Measurements from ENCODE around the gene CABLES1. TPM values are rescaled to one million over a fixed set of nuclear protein-coding genes. Genes with fewer than 3 reads are reported as not detected.

CABLES1 gene
- total and polyA plus RNA-seq, 2 donors from 2014 or later, result 7.6 to 40.5 TPM

GRCh38 chr18:23146861-23147469 lies 11.7 kb downstream of the CABLES1 start:
- Histone ChIP-seq H3K36me3 (ENCODE audit: control insufficient read depth in 2 of 3, insufficient read depth in 3 of 3, low read length in 3 of 3) (no peaks in the 10 kb centered on the region), H3K4me1 (ENCODE audit: control insufficient read depth in 2 of 3, insufficient read depth in 2 of 3, low read depth in 1 of 3, low read length in 3 of 3) (peaks cover 14 to 24% (median 19%) of the 10 kb centered on the region in 3 donors), H3K9me3 (ENCODE audit: control insufficient read depth in 2 of 3, insufficient read depth in 1 of 3, low read length in 3 of 3) (no peaks in the 10 kb centered on the region), H3K9ac (ENCODE audit: low read length in 3 of 3) (no peak overlapping the region), H3K27ac (ENCODE audit: low read depth in 2 of 2, low read length in 2 of 2) (peak overlapping the region; percentile 17 to 24), H3K27me3 (ENCODE audit: control insufficient read depth, insufficient read depth, low read length) (no peaks in the 10 kb centered on the region), H3K4me3 (ENCODE audit: low read length in 3 of 3) (no peak overlapping the region)
- intact Hi-C loops (cut with DNase I), result no loop called here
- DNase-seq, result no peak
- TF ChIP-seq, protein P1, sequence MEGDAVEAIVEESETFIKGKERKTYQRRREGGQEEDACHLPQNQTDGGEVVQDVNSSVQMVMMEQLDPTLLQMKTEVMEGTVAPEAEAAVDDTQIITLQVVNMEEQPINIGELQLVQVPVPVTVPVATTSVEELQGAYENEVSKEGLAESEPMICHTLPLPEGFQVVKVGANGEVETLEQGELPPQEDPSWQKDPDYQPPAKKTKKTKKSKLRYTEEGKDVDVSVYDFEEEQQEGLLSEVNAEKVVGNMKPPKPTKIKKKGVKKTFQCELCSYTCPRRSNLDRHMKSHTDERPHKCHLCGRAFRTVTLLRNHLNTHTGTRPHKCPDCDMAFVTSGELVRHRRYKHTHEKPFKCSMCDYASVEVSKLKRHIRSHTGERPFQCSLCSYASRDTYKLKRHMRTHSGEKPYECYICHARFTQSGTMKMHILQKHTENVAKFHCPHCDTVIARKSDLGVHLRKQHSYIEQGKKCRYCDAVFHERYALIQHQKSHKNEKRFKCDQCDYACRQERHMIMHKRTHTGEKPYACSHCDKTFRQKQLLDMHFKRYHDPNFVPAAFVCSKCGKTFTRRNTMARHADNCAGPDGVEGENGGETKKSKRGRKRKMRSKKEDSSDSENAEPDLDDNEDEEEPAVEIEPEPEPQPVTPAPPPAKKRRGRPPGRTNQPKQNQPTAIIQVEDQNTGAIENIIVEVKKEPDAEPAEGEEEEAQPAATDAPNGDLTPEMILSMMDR (IDR thresholded peaks at IDR 0.05; ENCODE audit: borderline replicate concordance, extremely low read depth, insufficient read depth), result no peak
- no peak for FAIRE-seq

- Histone ChIP-seq H3K9me3 (ENCODE audit: control insufficient read depth in 2 of 3, insufficient read depth in 1 of 3, low read length in 3 of 3) (no peaks in the 10 kb centered on the region), H3K27ac (ENCODE audit: low read depth in 2 of 2, low read length in 2 of 2) (no peak overlapping the region), H3K36me3 (ENCODE audit: control insufficient read depth in 2 of 3, insufficient read depth in 3 of 3, low read length in 3 of 3) (no peaks in the 10 kb centered on the region), H3K4me3 (ENCODE audit: low read length in 3 of 3) (no peak overlapping the region), H3K4me1 (ENCODE audit: control insufficient read depth in 2 of 3, insufficient read depth in 2 of 3, low read depth in 1 of 3, low read length in 3 of 3) (peaks cover 6 to 10% (median 8%) of the 10 kb centered on the region in 3 donors), H3K27me3 (ENCODE audit: control insufficient read depth, insufficient read depth, low read length) (no peaks in the 10 kb centered on the region), H3K9ac (ENCODE audit: low read length in 3 of 3) (no peak overlapping the region)
- intact Hi-C loops (cut with DNase I), result no loop called here
- no peak for FAIRE-seq
- TF ChIP-seq, protein P1 (IDR thresholded peaks at IDR 0.05; ENCODE audit: borderline replicate concordance, extremely low read depth, insufficient read depth), result no peak
- DNase-seq, result no peak
Observed at GRCh38 chr18:23148382-23148781, 13.1 kb downstream of the CABLES1 start.

DNA sequence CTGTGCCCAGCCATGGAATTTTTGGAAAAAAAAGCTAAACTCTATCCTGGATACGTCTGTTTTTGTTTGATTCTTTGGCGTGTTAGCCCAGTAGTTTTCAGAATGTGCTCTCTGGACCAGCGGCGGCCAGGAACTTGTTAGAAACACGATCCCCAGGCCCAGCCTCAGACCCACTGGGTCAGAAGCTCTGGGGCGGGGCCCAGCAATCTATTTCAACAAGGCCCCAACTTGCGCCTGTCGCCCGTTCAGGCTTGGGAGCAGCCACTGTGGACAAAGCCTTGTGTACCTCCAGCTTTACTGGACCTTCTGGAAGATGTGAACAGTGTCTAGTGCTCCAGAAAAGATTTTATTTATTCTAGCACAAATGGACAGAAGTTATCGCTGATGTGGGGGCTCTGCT lies 14.3 kb downstream of the CABLES1 start:
- H3K27ac ChIP-seq (ENCODE audit: low read depth in 2 of 2, low read length in 2 of 2), result no peak overlapping the region
- TF ChIP-seq, protein P1 (IDR thresholded peaks at IDR 0.05; ENCODE audit: borderline replicate concordance, extremely low read depth, insufficient read depth), result no peak
- H3K9me3 ChIP-seq (ENCODE audit: control insufficient read depth in 2 of 3, insufficient read depth in 1 of 3, low read length in 3 of 3), result no peaks in the 10 kb centered on the region
- H3K4me3 ChIP-seq (ENCODE audit: low read length in 3 of 3), result no peak overlapping the region
- H3K4me1 ChIP-seq (ENCODE audit: control insufficient read depth in 2 of 3, insufficient read depth in 2 of 3, low read depth in 1 of 3, low read length in 3 of 3), result peaks cover 0 to 3% (median 0%) of the 10 kb centered on the region in 3 donors
- no peak for FAIRE-seq
- intact Hi-C loops (cut with DNase I), result no loop called here
- no peak overlapping the region for H3K9ac ChIP-seq (ENCODE audit: low read length in 3 of 3)
- no peaks in the 10 kb centered on the region for H3K27me3 ChIP-seq (ENCODE audit: control insufficient read depth, insufficient read depth, low read length)
- H3K36me3 ChIP-seq (ENCODE audit: control insufficient read depth in 2 of 3, insufficient read depth in 3 of 3, low read length in 3 of 3), result no peaks in the 10 kb centered on the region
- no peak for DNase-seq

All from kidney (tissue), 14 donors.